Embryonic facial prominence (tissue), 1 donor: Measurements from ENCODE around the gene HACE1.
"Not testable (repeated sequence)": the region's sequence is repeated elsewhere in the genome, so short reads cannot be mapped to it uniquely, and the experiment has no call there.

Experiments
- DNase-seq: peaks from one replicate; pipeline ENCODE4 v3.0.0-alpha.2; 2016; ENCODE audit errors: extremely low spot score

The HACE1 gene, protein sequence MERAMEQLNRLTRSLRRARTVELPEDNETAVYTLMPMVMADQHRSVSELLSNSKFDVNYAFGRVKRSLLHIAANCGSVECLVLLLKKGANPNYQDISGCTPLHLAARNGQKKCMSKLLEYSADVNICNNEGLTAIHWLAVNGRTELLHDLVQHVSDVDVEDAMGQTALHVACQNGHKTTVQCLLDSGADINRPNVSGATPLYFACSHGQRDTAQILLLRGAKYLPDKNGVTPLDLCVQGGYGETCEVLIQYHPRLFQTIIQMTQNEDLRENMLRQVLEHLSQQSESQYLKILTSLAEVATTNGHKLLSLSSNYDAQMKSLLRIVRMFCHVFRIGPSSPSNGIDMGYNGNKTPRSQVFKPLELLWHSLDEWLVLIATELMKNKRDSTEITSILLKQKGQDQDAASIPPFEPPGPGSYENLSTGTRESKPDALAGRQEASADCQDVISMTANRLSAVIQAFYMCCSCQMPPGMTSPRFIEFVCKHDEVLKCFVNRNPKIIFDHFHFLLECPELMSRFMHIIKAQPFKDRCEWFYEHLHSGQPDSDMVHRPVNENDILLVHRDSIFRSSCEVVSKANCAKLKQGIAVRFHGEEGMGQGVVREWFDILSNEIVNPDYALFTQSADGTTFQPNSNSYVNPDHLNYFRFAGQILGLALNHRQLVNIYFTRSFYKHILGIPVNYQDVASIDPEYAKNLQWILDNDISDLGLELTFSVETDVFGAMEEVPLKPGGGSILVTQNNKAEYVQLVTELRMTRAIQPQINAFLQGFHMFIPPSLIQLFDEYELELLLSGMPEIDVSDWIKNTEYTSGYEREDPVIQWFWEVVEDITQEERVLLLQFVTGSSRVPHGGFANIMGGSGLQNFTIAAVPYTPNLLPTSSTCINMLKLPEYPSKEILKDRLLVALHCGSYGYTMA

GRCh38 chr6:104859225-104860146 is at the start of gene HACE1:
Gene HACE1, minus strand, starts transcription at chr6:104859919. Its CDS starts 277 bp downstream, at chr6:104859642.
- DNase-seq, result peak; percentile 86

GRCh38 chr6:104908888-104909525 is 49.3 kb upstream of the HACE1 start:
- no peak for DNase-seq

DNA sequence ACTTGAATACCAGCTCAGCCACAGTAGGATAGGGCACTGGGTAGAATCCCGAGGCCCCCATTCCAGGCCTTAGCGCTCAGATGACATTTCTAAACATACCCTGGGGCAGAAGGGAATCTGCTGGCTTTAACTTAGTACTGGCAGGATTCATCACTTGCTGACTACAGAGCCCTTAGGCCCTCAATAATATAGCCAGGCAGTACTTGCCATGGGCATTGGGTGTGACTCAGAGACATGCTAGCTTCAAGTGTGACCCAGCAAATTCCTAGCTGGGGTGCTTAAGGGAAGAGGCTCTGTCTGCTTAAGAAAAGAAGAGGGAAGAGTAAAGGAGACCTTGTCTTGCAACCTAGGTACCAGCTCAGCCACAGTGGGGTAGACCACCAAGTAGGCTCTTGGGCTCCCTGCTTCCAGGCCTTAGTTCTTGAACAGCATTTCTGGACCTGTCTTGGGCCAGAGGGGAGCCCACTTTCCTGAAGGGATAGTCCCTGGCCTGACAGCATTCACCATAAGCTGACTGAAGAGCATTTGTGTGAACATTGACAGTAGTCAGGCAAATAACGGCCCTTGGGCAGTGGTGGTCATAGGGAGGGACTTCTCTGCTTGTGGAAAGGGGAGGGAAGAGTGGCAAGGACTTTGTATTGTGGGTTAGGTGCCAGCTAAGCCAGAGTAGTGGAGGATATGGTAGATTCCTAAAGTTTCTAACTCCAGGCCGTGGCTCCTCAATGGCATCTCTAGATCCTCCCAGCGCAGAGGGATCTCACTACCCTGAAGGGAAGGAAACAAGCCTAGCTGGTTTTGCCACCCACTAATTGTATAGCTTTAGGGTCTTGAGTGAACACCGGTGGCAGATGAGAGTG is 48.5 kb upstream of the HACE1 start:
- no peak for DNase-seq

DNA sequence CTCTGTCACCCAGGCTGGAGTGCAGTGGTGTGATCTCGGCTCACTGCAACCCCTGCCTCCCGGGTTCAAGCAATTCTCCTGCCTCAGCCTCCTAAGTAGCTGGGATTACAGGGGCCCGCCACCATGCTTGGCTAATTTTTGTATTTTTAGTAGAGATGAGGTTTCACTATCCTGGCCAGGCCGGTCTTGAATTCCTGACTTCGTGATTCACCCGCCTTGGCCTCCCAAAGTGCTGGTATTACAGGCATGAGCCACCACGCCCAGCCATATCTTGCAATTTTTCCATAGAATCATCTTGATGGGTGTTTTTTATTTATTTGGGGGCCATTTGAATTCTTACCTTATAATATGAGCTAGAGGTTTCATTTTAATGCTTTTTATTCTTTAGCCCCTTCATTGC is 39.2 kb upstream of the HACE1 start:
- DNase-seq, result not testable (repeated sequence)

DNA sequence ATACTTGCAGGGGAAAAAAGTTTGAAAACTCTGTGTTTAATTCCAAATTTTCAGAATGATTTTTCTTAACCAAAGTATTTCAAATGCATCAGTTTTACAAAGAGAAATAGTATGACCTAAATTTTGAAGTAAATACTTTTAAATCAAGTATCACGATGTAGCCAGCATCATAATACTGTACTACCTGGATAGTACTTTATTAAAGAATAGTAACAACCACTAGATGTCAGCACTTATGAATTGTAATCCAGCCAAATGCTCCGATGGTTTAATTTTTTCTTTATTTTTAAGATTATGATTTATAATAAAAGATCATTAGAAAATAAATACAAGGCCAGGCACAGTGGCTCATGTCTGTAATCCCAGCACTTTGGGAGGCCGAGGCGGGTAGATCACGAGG is 37.2 kb upstream of the HACE1 start:
- DNase-seq, result no peak

- no peak for DNase-seq
Measured at GRCh38 chr6:104888066-104888465, 28.3 kb upstream of the HACE1 start.

GRCh38 chr6:104887350-104887749 is 27.6 kb upstream of the HACE1 start:
- DNase-seq, result no peak

GRCh38 chr6:104885518-104886043 is 25.9 kb upstream of the HACE1 start:
- no peak for DNase-seq

DNA sequence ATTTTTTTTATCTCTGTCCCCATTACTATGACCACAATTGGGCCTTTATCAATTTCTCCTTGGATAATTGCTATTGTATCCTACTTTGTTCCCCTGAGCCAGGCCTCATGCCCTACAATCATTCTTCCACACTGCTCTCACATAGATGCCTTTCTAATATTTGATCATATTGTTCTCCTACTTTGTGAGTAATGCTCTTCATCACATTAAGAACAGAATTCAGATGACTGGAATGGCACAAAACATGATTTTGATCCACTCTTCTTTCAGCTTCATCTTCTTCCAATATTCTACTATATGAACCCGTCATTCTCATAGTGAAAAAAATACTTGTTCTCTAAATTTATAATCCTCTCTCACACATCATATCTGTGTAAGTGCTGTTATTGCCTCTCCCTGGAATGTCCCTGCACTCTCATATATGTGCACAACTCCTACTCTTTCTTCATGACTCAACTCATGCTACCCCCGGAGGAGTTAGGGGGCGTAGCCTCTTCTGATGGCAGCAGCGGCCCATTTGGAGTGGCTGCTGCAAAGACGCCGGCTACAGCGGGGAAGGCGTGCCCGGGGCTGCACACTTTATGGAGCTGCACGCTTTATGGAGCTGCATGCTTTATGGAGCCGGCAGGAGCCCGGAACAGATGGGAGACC is 25.3 kb upstream of the HACE1 start:
- DNase-seq, result no peak

GRCh38 chr6:104881964-104882668 is 22.4 kb upstream of the HACE1 start:
- DNase-seq, result no peak

DNA sequence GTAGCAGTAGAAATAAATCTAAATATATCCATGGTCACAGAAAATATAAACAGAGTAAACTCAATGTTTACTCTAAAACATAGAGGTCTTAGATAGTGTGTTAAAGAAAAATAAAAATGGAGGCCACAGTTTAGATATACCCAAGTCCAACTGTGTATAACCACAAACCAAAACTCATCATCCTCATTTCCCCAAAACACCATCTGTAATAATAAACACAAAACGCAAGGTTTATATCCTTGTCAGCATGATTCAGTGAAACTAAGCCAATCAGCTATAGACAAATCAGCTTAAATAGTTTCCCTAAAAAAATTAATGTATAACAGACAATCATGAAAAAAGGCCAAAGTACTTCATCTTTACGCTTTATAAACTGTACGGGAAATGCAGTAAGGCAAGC is 2.7 kb upstream of the HACE1 start:
- DNase-seq, result no peak

DNA sequence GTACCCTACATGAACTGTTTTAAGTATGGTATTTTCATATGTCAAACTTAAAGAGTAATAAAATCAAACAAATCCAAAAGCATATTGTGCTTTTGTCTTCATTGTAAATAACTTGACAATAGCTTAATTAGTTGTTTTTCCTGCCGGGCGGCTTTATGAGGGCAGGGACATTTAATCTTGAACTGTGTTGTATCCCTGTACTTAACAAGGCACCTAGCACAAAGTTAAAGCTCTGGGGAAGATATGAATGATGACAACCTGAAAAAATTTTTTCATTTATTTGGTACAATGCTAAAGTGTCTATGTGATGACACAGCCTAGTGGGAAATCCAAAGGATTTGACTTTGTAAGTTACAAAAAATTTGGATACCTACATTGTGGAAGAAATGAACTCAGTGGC is 502 bp upstream of the HACE1 start:
- DNase-seq, result no peak

DNA sequence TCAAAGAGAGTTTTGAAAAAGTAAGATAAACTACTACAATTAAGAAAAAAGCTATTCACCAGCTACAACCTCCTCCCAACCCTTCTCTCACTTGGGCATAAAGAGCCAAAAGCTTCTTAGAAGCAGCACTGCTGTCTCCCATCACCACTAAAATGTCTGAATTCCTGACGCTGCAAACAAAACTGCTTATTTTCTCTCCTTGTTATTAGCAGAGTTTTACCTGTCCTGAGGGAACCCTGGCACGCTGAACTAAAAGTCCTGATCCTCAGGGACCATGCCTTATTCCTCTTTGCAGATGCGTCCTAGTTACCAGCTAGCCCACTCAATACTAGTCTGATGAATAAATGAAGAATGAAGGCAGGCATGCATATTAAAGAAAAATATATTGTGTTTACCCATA is 1.1 kb downstream of the HACE1 start:
- no peak for DNase-seq

DNA sequence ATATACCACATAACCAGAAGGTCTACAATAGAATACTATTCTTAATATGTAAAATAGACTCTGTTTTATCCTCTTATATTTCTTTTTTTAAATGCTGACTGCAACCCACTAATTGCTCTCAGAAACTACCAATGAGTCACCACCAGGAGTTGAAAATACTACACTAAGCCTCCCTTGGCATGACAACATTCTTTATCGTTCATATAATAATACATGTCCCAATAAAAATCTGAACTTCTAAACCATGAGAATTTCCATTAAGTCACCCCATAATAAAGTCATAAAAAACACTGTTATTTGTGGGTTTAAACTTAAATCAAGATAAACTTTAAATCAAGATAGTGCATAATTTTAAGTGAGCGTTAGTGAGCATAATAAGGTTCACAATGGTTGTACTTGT is 4.2 kb downstream of the HACE1 start:
- no peak for DNase-seq

DNA sequence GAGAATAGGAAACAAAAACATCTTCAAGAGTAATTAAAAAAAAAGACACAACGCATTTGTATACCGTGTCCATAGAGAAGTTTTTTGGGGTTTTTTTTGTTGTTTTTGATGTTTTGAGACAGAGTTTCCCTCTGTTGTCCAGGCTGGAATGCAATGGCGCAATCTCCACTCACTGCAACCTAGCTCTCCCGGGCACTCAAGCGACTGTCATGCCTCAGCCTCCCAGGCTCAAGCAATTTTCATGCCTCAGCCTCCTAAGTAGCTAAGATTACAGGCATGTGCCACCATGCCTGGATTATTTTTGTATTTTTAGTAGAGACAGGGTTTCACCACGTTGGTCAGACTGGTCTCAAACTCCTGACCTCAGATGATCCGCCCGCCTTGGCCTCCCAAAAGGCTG is 12.0 kb downstream of the HACE1 start:
- DNase-seq, result not testable (repeated sequence)

DNA sequence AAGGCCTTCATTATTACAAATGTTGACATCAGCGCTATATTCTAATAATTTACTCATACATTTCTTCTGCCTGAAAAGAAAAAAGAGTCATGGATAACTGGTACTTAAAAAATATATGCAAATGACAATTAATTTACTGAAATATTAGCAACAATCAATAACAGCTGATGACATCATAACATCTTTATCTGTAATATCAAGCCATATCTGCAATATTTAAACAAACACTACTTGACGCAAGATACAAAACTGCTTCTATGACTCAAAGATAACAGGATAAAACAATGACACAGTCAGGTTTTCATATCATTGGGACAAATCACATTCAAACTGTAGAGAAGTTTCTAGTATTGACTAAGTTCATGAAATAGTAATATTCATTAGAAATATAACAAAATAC is 16.5 kb downstream of the HACE1 start:
- no peak for DNase-seq

GRCh38 chr6:104837158-104837557 is 22.6 kb downstream of the HACE1 start:
- DNase-seq, result no peak

DNA sequence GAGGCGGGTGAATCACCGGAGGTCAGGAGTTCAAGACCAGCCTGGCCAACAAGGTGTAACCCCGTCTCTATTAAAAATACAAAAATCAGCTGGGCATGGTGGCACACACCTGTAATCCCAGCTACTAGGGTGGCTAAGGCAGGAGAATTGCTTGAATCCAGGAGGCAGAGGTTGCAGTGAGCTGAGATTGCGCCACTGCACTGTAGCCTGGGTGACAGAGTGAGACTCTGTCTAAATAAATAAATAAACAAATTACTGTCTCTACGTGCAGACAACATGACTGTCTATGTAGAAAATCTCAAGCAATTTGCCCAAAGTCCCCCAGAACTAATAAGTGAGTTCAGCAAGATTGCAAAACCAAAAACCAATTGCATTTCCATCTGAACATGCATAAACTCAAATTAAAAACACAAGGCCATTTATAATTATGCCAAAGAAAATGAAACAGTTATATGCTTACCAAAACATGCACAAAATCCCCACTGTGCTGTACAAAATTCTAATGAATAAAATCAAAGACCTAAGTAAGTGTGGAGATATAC is 23.2 kb downstream of the HACE1 start:
- DNase-seq, result not testable (repeated sequence)

DNA sequence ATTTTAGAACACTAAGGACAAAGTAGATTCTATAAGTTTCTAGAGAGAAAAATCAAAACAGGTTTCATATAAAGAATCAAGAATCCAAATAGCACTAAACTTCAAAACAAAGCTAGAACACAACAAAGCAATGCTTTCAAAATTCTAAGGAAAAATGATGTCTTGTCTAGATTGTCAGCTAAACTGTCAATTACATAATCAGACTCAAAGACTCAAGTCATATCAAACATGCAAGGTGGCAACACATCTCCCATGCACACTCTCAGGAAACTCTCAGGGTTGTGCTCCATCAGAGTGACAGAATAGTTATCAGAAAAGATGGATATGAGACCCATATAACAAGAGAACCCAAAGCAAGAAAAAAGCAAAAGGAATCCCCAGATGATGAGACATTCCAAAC is 23.9 kb downstream of the HACE1 start:
- DNase-seq, result no peak
